Transverse colon (tissue), 3 donors: ENCODE measurements around the gene SIX1.

Experiments used
- POLR2A ChIP-seq: fragments of 450-650 bp; IDR thresholded peaks from one replicate; pipeline ENCODE4 v1.6.1; 2016; ENCODE audit warnings: antibody characterized with exemption, mild to moderate bottlenecking, moderate library complexity
- TF ChIP-seq, protein P1 (sequence below), 5 experiments: fragments of 200-600 bp in 3 of 5; fragments of 450-650 bp in 2 of 5; sonication (generic) in 3 of 5; IDR thresholded peaks; 1 replicate in 2 of 5; 2 replicates in 3 of 5; pipeline ENCODE4 v1.5.1; 2016 to 2017; ENCODE audit warnings: antibody characterized with exemption in 5 of 5, inconsistent platforms in 3 of 5, mild to moderate bottlenecking in 2 of 5, moderate library complexity in 1 of 5

- TF ChIP-seq POLR2A: no peak
- TF ChIP-seq, protein P1, sequence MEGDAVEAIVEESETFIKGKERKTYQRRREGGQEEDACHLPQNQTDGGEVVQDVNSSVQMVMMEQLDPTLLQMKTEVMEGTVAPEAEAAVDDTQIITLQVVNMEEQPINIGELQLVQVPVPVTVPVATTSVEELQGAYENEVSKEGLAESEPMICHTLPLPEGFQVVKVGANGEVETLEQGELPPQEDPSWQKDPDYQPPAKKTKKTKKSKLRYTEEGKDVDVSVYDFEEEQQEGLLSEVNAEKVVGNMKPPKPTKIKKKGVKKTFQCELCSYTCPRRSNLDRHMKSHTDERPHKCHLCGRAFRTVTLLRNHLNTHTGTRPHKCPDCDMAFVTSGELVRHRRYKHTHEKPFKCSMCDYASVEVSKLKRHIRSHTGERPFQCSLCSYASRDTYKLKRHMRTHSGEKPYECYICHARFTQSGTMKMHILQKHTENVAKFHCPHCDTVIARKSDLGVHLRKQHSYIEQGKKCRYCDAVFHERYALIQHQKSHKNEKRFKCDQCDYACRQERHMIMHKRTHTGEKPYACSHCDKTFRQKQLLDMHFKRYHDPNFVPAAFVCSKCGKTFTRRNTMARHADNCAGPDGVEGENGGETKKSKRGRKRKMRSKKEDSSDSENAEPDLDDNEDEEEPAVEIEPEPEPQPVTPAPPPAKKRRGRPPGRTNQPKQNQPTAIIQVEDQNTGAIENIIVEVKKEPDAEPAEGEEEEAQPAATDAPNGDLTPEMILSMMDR (IDR thresholded peaks at IDR 0.05): no peak
These were observed 6.2 kb downstream of the SIX1 start for GRCh38 chr14:60643141-60643462.
